ENCODE results near the gene FRAT1.

GRCh38 chr10:97302088-97302791, 16.8 kb upstream of the FRAT1 start:
- no peak for TF ChIP-seq CTCF (IDR thresholded peaks at IDR 0.05)
- no peak for TF ChIP-seq POLR2A (IDR thresholded peaks at IDR 0.05)
